Fibroblast of mammary gland (primary cell): ENCODE measurements around the gene PRDM10.
A peak's percentile ranks its signal among the peaks of the same experiment; 100 is the strongest.

Experiments
- DNase-seq: peaks from one replicate; pipeline ENCODE4 v3.0.0-alpha.2; 2010; ENCODE audit warnings: low read depth
- H3K4me3 ChIP-seq: 2 replicates; pipeline ENCODE4 v1.5.1; 2011; ENCODE audit warnings: low read depth, mild to moderate bottlenecking, low read length, moderate library complexity; ENCODE audit not compliant: control insufficient read depth
- TF ChIP-seq, protein P1 (sequence below): conservative IDR thresholded peaks from 2 replicates; pipeline ENCODE4 v1.5.1; 2011; ENCODE audit warnings: low read depth, low read length, inconsistent platforms; ENCODE audit not compliant: control insufficient read depth, insufficient read depth

The PRDM10 gene

DNA sequence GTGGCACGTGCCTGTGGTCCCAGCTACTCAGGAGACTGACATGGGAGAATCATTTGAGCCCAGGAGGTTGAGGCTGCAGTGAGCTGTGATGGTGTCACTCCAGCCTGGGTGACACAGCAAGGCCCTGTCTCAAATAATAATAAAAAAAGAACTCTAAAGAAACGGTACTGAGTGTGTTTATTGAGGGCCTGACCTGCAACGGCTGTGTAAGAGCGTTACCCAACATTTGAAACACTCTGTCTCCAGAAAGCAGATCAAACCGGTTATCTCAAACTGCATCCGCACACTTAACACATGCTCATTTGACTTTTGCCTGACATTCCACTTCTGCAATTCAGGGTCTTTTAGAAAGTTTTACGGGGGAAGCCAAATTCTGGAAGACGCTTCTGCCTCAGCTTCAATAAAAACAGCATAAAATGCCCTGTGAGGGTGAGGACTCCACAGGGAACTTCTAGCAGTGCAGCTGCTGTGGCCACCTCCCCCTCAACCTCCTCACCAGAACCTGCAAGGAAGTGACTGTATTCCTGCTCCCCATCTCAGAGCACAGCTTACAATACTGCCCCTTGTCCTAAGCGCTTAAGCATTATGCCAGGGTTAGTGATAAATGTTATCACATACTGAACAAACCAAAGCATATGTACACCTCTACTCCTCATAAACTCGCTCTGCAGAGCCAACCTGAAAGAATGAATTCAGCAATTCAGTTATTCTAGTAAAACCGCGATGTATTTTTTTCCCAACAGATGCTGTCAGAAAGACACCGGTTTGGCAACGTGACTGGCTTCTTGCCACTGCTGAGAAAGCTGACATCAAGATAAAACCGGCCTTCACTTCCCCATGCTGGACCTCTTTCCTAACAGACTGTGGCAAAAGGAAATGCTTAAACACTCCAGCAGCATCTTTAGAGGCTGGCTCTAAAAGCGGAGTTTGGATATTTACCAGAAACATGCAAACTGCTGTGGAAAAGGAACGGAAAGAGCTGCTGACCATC is 52.2 kb downstream of the PRDM10 start:
- no peak overlapping the region for H3K4me3 ChIP-seq
- DNase-seq: peak; percentile 42
- TF ChIP-seq, protein P1, sequence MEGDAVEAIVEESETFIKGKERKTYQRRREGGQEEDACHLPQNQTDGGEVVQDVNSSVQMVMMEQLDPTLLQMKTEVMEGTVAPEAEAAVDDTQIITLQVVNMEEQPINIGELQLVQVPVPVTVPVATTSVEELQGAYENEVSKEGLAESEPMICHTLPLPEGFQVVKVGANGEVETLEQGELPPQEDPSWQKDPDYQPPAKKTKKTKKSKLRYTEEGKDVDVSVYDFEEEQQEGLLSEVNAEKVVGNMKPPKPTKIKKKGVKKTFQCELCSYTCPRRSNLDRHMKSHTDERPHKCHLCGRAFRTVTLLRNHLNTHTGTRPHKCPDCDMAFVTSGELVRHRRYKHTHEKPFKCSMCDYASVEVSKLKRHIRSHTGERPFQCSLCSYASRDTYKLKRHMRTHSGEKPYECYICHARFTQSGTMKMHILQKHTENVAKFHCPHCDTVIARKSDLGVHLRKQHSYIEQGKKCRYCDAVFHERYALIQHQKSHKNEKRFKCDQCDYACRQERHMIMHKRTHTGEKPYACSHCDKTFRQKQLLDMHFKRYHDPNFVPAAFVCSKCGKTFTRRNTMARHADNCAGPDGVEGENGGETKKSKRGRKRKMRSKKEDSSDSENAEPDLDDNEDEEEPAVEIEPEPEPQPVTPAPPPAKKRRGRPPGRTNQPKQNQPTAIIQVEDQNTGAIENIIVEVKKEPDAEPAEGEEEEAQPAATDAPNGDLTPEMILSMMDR: no peak

DNA sequence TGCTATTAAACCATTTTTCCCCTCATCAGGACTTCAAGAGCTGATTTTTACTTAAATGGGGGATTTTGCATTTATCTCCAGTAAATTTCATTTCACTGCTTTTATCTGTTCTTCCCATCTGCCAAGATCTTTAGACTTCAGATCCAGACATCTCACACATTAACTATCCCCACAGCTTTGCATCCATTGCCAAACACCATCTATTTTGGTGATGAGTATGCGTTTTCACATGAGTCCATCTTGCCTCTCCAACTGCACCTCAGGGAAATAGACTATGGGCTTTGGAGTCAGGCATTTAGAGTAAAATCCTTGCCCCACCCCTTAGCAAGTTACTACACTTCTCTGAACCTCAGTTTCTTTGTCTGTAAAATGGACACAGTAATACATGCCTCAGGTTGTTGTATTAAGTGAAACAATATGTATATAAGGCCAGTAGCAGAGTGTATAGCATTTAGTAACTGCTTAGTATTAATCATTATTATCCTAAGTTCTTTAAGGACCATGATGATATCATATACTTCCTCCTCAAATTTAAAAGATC is 53.6 kb downstream of the PRDM10 start:
- TF ChIP-seq, protein P1: no peak
- DNase-seq: no peak
- H3K4me3 ChIP-seq: no peak overlapping the region

DNA sequence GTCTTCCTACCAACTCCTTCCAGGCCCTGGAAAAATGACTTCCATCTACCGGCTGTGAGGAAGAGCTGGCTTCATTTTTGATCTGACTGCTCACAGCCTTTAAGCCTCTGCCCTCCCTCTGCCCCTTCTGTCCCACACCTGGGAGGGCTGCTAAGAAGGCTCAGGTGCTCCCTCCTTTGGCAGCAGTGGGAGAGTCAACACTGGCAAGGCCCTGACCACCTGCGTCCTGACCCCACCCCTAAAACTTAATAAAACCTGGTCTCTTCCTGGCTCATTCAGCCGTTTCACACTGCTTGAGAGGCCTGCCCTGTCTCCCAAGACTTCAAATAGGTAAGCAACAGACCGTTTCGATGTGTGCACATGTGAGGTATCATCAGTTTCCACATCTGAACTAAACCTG is 55.2 kb downstream of the PRDM10 start:
- H3K4me3 ChIP-seq: no peak overlapping the region
- no peak for DNase-seq
- TF ChIP-seq, protein P1: no peak

DNA sequence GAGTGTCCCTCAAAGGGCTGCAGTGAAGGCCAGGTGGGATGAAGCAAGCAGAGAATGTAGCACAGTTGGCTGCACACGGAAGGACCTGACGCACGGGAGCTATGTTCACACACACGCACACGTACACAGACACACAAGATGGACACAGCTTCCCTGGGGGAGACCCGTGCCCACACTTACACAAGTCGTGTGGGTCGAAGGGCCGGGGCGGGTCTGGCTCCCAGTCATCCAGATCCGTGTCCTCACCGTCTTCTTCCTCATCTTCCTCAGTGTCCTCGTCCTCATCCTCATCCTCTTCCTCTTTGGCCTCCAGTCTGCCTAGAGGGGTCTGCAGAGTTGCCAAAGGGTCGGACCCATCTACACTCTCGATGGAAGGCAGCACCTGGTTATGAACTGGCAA is 55.7 kb downstream of the PRDM10 start:
- no peak overlapping the region for H3K4me3 ChIP-seq
- no peak for DNase-seq
- TF ChIP-seq, protein P1: no peak

DNA sequence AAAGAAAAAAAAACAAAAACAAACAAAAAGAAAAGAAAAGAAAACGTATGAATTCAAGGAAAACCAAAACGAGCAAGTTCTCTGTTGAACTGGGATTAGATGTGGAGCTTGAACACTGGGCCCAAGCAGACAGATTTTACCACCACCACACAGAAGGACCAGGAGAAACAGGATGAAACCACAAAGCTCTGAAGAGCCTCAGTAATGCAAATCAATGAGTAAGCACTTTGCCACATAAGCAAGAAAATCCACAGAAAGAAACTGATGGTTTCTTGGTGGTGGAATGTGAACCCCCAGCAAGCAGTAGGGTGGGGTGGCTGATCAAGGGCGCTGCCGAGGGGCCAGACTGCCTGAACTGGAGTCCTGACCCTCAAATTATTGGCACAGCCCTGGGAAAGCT is 56.4 kb downstream of the PRDM10 start:
- no peak for DNase-seq

DNA sequence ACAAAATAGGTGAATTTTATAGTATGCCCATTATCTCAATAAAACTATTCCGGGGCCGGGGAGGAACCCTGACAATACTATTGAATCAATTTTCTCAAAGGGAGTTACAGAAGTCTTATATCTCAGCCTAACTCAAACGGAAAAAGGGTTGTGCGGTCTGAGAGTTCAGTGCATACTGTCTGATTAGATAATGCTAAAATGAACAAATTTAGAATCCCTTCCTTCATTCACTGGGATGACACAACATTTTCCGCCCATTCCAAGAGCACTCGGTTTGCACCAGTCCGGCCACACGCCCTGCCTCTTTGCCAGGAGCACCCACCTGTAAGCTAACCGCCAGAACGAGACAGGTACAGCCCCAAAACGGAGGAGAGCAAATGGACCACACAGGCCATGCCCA is 57.3 kb downstream of the PRDM10 start:
- TF ChIP-seq, protein P1: no peak
- no peak overlapping the region for H3K4me3 ChIP-seq
- DNase-seq: no peak

More for the DNA sequence above, 56.4 kb downstream of the PRDM10 start:
- H3K4me3 ChIP-seq: no peak overlapping the region
- TF ChIP-seq, protein P1: no peak

DNA sequence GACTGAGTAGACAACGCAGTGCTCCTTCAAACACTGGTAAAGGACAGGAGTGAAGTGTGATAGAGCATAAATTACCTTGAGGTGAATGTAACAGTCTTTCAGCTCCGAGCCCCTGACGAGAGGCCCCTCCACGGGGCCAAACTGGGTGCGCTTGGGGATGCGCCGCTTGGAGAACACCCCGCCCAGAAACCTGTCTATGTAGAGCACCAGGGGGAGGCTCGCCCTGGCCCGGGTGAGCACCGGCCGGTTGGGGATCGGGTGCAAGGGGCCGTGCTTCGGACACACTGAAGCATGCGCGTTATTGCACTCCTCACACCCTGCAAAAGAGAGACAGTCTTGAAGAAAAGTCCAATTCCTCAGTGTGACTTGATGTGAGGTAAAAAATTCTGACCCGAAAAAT is 57.9 kb downstream of the PRDM10 start:
- no peak overlapping the region for H3K4me3 ChIP-seq
- TF ChIP-seq, protein P1: no peak
- DNase-seq: no peak
